Measurements from ENCODE around the gene TNFRSF25. TPM values are rescaled to one million over a fixed set of nuclear protein-coding genes. Genes with fewer than 3 reads are reported as not detected.

The TNFRSF25 gene
- total RNA-seq, 1 experiment from 2014 or later = 19.4 TPM

GRCh38 chr1:6447016-6447817, 18.8 kb downstream of the TNFRSF25 start:
- Histone ChIP-seq H3K4ac (ENCODE audit: low read depth, low read length) (no peak overlapping the region), H2BK15ac (ENCODE audit: low read depth, low read length) (no peak overlapping the region), H3K14ac (ENCODE audit: insufficient read depth, low read length) (peak overlapping the region; percentile 45; the same call in 1 of the 2 replicates), H2BK20ac (ENCODE audit: low read depth, low read length, poor library complexity, severe bottlenecking) (no peak overlapping the region), H2AFZ (ENCODE audit: low read length) (no peak overlapping the region), H3K9ac (ENCODE audit: extremely low read depth, insufficient read length, low read length) (no peak overlapping the region), H3K9me3 (ENCODE audit: control insufficient read depth, low read depth, low read length) (no peaks in the 10 kb centered on the region), H3K27me3 (ENCODE audit: insufficient read depth, low read length) (no peaks in the 10 kb centered on the region), H2BK5ac (ENCODE audit: insufficient read length, low read length) (no peak overlapping the region), H2AK5ac (ENCODE audit: insufficient read length, low read length) (no peak overlapping the region), H3K23me2 (ENCODE audit: insufficient read length, low read depth, low read length, poor library complexity, severe bottlenecking) (peaks cover 2% of the 10 kb centered on the region), H4K20me1 (ENCODE audit: control insufficient read depth, insufficient read depth, insufficient read length) (no peaks in the 10 kb centered on the region), H3K4me2 (ENCODE audit: insufficient read depth, insufficient read length, low read length) (peak overlapping the region; percentile 35), H3K23ac (ENCODE audit: insufficient read length, low read depth, low read length) (no peak overlapping the region), H3K79me2 (ENCODE audit: insufficient read depth, low read length) (no peaks in the 10 kb centered on the region), H2BK12ac (ENCODE audit: insufficient read length, low read depth, low read length) (no peak overlapping the region), H4K5ac (ENCODE audit: insufficient read length, low read depth, low read length) (no peak overlapping the region), H3T11ph (ENCODE audit: low read length) (no peak overlapping the region), H3K79me1 (ENCODE audit: insufficient read depth, low read depth, low read length, poor library complexity, severe bottlenecking) (no peaks in the 10 kb centered on the region), H4K91ac (ENCODE audit: insufficient read length, low read depth, low read length) (no peak overlapping the region), H3K27ac (ENCODE audit: insufficient read length, low read depth, low read length) (no peak overlapping the region), H4K8ac (replicated peaks; ENCODE audit: insufficient read length, low read depth, low read length) (no peak overlapping the region), H2BK120ac (ENCODE audit: low read depth, low read length, poor library complexity, severe bottlenecking) (no peak overlapping the region), H3K18ac (ENCODE audit: insufficient read length, low read depth, low read length) (peak overlapping the region; percentile 81), H3K4me1 (ENCODE audit: insufficient read depth, low read length) (no peaks in the 10 kb centered on the region; the same call in 1 of the 2 replicates), H3K56ac (ENCODE audit: insufficient read length, low read depth, low read length) (no peak overlapping the region)
- Mint-ChIP-seq H3K9me3 (no peaks in the 10 kb centered on the region), H3K36me3 (ENCODE audit: insufficient read depth in 1 of 3, low read depth in 3 of 3) (no peaks in the 10 kb centered on the region; a peak in 1 of 7 replicates), H3K4me1 (peaks cover 21 to 38% of the 10 kb centered on the region in 2 experiments), H3K27me3 (ENCODE audit: low read depth) (peaks cover 2% of the 10 kb centered on the region), H3K4me3 (peak overlapping the region; percentile 69 to 80), H3K27ac (peak overlapping the region; percentile 51 to 91 (median 79); a peak in 4 of 7 replicates)
- TF ChIP-seq, protein P1, sequence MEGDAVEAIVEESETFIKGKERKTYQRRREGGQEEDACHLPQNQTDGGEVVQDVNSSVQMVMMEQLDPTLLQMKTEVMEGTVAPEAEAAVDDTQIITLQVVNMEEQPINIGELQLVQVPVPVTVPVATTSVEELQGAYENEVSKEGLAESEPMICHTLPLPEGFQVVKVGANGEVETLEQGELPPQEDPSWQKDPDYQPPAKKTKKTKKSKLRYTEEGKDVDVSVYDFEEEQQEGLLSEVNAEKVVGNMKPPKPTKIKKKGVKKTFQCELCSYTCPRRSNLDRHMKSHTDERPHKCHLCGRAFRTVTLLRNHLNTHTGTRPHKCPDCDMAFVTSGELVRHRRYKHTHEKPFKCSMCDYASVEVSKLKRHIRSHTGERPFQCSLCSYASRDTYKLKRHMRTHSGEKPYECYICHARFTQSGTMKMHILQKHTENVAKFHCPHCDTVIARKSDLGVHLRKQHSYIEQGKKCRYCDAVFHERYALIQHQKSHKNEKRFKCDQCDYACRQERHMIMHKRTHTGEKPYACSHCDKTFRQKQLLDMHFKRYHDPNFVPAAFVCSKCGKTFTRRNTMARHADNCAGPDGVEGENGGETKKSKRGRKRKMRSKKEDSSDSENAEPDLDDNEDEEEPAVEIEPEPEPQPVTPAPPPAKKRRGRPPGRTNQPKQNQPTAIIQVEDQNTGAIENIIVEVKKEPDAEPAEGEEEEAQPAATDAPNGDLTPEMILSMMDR (conservative IDR thresholded peaks at IDR 0.05) = peak; percentile 29; the same call in 1 of the 3 replicates
- peak; percentile 83 for DNase-seq
- WGBS (ENCODE audit: extremely low coverage, insufficient read length, low lambda C conversion rate) = no CpG with 5 or more reads among the region's 67 CpGs

Measured in H9 (cell line).